GM10266 (cell line): ENCODE measurements around the gene SCAF4.
A peak's percentile ranks its signal among the peaks of the same experiment; 100 is the strongest.
"Not testable (repeated sequence)": the region's sequence is repeated elsewhere in the genome, so short reads cannot be mapped to it uniquely, and the experiment has no call there.

ENCODE experiments used
- DNase-seq: peaks from one replicate; pipeline ENCODE4 v3.0.0; 2012; ENCODE audit errors: extremely low spot score
- TF ChIP-seq, protein P1 (sequence below): IDR thresholded peaks from 2 replicates; pipeline ENCODE4 v1.5.1; 2012; ENCODE audit warnings: mild to moderate bottlenecking, low read depth; ENCODE audit not compliant: control insufficient read depth, insufficient read depth; ENCODE audit errors: missing control alignments

The SCAF4 gene

DNA sequence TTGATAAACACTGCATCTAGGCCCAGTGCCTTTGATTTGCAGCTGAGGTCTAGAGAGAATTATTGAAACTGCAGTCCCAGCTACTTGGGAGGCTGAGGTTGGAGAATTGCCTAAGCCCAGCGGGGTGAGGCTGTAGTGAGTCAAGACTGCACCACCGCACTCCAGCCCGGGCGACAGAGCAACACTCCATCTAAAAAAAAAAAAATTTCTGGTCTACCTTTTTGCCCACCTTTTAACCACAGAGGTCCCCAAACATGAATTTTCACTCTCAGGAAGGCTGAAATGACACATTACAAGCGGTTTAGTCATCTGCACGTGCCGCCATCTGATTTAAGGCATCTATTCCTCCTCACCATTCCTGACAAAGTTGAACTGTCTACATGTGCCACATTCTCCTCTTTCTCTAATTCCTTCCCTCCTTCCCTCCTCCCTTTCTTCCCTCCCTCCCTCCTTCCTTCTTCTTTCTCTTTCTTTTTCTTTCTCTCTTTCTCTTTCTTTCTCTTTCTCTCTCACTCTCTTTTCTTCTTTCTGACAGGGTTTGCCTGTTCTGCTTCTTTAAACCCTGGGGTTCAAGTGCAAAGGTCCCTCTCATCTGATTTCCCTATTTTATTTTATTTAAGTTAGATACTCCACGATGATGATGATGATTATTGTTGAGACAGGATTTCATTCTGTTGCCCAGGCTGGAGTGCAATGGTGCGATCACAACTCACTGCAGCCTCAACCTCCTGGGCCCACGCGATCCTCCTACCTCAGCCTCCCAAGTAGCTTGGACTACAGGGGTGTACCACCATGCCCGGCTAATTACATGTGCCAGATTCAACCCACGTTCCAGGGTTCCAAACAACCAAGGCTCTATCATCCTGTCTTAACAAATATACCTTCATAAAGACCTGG, 75.5 kb downstream of the SCAF4 start:
- DNase-seq = no peak
- TF ChIP-seq, protein P1, sequence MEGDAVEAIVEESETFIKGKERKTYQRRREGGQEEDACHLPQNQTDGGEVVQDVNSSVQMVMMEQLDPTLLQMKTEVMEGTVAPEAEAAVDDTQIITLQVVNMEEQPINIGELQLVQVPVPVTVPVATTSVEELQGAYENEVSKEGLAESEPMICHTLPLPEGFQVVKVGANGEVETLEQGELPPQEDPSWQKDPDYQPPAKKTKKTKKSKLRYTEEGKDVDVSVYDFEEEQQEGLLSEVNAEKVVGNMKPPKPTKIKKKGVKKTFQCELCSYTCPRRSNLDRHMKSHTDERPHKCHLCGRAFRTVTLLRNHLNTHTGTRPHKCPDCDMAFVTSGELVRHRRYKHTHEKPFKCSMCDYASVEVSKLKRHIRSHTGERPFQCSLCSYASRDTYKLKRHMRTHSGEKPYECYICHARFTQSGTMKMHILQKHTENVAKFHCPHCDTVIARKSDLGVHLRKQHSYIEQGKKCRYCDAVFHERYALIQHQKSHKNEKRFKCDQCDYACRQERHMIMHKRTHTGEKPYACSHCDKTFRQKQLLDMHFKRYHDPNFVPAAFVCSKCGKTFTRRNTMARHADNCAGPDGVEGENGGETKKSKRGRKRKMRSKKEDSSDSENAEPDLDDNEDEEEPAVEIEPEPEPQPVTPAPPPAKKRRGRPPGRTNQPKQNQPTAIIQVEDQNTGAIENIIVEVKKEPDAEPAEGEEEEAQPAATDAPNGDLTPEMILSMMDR = no peak

DNA sequence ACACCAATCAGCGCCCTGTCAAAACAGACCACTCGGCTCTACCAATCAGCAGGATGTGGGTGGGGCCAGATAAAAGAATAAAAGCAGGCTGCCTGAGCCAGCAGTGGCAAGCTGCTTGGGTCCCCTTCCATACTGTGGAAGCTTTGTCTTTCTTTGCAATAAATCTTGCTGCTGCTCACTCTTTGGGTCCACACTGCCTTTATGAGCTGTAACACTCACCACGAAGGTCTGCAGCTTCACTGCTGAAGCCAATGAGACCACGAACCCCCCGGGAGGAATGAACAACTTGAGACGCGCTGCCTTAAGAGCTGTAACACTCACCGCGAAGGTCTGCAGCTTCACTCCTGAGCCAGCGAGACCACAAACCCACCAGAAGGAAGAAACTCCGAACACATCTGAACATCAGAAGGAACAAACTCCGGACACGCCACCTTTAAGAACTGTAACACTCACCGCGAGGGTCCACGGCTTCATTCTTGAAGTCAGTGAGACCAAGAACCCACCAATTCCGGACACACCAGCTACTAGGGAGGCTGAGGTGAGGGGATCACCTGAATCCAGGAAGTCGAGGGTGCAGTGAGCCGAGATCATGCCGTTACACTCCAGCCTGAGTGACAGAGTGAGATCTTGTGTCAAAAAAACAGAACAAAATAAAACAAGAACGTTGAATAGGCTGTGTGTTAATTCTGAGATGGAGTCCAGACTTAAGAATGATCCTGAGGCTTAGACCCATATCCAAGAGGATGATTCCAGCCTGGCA, 76.9 kb downstream of the SCAF4 start:
- not testable (repeated sequence) for DNase-seq

DNA sequence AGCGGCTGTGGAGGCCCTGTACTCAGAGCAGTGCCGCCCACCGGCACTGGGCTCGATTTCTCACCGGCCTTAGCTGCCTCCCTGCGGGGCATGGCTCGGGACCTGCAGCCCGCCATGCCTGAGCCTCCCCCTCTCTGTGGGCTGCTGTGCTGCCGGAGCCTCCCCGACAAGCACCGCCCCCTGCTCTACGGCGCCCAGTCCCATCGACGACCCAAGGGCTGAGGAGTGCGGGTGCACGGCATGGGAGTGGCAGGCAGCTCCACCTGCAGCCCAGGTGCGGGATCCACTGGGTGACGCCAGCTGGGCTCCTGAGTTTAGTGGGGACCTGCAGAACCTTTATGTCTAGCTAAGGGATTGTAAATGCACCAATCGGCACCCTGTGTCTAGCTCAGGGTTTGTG, 77.6 kb downstream of the SCAF4 start:
- no peak for DNase-seq
- TF ChIP-seq, protein P1 = no peak

DNA sequence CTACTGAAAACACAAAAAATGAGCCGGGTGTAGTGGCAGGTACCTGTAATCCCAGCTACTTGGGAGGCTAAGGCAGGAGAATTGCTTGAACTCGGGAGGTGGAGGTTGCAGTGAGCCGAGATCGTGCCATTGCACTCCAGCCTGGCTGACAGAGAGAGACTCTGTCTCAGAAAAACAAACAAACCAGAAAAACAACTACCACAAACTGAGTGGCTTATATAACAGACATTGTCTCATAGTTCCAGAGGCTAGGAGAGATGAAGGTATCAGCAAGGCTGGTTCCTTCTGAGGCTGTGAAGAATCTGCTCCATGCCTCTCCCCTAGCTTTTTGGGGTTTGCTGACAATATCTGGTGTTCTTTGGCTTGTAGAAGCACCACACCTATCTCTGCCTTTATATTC, 80.4 kb downstream of the SCAF4 start:
- not testable (repeated sequence) for DNase-seq

DNA sequence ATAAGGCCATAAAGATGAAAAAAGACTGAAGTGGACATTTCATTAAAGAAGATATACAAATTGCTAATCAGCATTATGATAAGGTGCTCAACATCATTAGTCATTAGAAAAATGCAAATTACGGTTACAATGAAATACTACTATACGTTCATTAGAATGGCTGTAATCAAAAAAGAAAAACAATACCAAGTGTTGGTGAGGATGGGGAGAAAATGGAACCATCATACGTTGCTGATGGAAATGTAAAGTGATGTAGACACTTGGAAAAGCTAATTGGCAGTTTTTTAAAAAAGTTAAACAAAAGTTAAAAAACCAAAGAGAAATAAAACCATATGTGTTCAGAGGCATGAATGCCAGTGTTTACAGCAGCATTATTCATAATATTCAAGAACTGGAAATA, 81.0 kb downstream of the SCAF4 start:
- TF ChIP-seq, protein P1 = no peak
- no peak for DNase-seq

DNA sequence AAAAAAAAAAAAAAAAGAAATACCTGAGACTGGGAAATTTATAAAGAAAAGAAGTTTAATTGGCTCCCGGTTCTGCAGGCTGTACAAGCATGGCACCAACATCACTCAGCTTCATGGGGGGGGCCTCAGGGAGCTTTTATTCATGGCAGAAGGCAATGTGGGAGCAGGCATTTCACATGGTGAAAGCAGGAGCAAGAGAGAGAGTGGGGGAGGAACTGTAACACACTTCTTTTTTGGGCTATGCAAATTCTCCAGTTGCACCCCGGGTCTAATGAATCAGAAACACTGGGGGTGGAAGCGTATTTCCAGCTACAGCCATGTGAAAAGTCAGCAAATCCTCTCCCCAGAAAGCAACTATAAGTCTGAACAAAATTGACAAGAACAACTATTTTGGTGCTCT, 84.3 kb downstream of the SCAF4 start:
- TF ChIP-seq, protein P1 = no peak
- DNase-seq = peak; percentile 61

DNA sequence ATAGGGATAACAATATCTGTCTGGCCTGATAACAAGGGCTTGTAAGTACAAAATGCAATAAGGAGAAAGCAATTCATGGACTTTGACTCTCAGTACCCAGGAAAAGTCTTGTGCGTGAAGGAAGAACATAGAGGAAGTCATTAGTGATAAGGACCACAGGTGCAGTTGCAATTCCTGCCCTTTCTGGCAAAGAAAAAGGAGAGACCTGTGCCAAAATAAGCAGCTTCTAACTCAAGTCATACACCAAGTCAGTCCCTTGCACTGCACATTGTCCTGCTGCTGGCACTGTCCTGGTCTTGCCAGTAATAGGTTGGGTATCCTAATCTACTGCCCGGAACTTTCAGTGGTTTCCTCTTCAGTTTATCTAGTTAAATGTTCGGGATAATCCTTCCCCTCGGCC, 87.3 kb downstream of the SCAF4 start:
- TF ChIP-seq, protein P1 = no peak
- no peak for DNase-seq

DNA sequence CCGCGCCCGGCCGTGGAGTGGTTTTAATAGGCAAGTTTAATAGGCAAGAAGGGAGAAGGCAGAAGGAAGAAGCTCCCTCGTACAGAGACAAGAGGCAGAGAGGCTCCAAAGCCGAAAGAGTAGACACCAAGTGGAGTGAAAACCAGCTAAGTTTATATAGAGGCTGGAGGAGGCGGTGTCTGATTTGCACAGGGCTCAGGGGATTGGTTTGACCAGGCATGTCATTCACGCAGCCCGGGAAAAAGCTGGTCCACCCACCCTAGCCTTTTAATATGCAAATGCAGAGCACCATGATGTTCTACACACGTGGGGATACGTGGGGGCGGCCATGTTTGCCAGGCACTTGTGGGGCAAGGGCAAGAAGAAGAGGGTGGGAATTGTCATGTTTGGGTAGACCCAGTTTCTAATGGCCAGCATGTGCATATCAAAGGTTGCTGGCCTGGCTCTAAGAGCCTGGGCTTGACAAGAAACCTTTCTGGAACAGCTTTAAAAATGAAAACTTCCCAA, 90.4 kb downstream of the SCAF4 start:
- DNase-seq = no peak
- TF ChIP-seq, protein P1 = no peak
